ENCODE measurements around the gene CEP72.
"Not testable (repeated sequence)": the region's sequence is repeated elsewhere in the genome, so short reads cannot be mapped to it uniquely, and the experiment has no call there.

GRCh38 chr5:688348-689010 is 76.3 kb downstream of the CEP72 start:
- TF ChIP-seq EZH2 (IDR thresholded peaks at IDR 0.05; ENCODE audit: borderline replicate concordance, low read length); CTCF (IDR thresholded peaks at IDR 0.05; ENCODE audit: low read length): not testable (repeated sequence)
